NT2/D1 (cell line): ENCODE data around the gene MAFF.

Source experiments
- SUZ12 ChIP-seq: IDR thresholded peaks from 2 replicates; pipeline ENCODE4 v1.6.1; 2011; ENCODE audit not compliant: insufficient read length, insufficient read depth; ENCODE audit errors: extremely low read depth
- YY1 ChIP-seq: IDR thresholded peaks from 2 replicates; pipeline ENCODE4 v1.6.1; 2011; ENCODE audit not compliant: insufficient read length, insufficient read depth
- ZNF274 ChIP-seq: IDR thresholded peaks from 2 replicates; pipeline ENCODE4 v1.6.1; 2011; ENCODE audit warnings: mild to moderate bottlenecking, low read depth, low read length

GRCh38 chr22:38205261-38206128 is 3.7 kb downstream of the MAFF start:
- no peak for TF ChIP-seq ZNF274
- no peak for TF ChIP-seq SUZ12
- no peak for TF ChIP-seq YY1
